HG03520 (cell line): ENCODE results near the gene FNDC1.
"Not testable (repeated sequence)": the region's sequence is repeated elsewhere in the genome, so short reads cannot be mapped to it uniquely, and the experiment has no call there.

Experiments
- ATAC-seq: cut with Tn5 transposase; IDR thresholded peaks from one replicate; pipeline ENCODE4 v1.9.1; 2021; ENCODE audit warnings: mild to moderate bottlenecking, moderate library complexity; ENCODE audit not compliant: unreplicated experiment

FNDC1 gene

DNA sequence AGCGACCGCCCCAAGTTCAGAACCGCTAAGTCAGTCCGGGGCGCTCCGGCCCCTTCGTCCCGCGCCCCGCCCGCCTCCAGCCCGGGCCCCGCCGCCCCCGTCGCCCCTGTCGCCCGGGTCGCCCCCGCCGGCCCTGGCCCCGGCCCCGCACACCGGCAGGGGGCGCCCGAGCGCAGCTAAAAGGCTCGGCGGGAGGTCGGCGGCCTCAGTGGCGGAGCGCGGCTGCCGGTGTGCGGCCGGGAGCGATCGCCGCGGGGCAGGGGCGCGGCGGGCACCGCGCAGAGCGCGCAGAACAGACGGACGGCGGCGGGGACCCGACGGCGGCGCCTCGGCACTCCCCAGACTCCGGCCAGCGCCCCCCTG, at the start of gene FNDC1:
Gene FNDC1, plus strand, starts transcription at position 208 of the 363 bp plus-strand sequence. CDS start 197 bp downstream, outside the sequence.
- no peak for ATAC-seq

DNA sequence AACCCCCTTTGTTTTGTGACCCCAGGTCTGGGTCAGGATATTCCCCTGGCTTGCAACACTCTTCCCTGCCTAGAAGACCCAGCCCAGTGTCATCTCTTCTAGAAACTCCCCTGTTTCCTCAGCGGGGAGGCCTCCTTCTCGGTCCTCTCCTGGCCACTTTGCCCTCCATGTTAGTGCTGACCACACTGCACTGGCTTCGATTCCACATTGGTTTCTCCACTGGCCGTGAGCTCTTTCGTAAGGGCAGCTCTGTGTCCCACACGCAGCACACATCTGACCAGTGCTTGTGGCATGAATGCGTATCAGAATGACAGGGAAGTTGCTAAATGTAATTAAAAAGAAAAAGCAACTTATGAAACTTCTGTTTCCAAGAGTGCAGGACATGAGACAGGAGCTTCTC, 49.4 kb upstream of the FNDC1 start:
- no peak for ATAC-seq

GRCh38 chr6:159121486-159121885, 47.7 kb upstream of the FNDC1 start:
- no peak for ATAC-seq

DNA sequence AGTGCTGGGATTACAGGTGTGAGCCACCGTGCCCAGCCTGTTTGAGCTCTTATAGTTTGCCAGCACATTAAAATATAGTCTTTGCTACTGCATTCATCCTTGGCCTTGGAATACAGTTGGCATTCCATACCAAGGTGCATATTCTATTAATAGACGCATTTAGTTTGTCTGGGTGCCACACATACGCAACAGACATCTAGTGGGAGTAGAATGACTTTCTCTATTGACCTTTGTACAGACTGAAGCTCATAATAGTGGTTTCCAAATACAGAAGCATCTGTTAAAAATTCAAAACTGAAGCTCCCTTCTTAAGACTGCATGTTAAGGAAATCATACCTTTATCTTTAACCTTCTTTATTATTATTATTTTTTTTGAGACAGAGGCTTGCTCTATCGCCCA, 46.7 kb upstream of the FNDC1 start:
- ATAC-seq: no peak

- ATAC-seq: not testable (repeated sequence)
Measured at GRCh38 chr6:159123831-159124230, 45.4 kb upstream of the FNDC1 start.

DNA sequence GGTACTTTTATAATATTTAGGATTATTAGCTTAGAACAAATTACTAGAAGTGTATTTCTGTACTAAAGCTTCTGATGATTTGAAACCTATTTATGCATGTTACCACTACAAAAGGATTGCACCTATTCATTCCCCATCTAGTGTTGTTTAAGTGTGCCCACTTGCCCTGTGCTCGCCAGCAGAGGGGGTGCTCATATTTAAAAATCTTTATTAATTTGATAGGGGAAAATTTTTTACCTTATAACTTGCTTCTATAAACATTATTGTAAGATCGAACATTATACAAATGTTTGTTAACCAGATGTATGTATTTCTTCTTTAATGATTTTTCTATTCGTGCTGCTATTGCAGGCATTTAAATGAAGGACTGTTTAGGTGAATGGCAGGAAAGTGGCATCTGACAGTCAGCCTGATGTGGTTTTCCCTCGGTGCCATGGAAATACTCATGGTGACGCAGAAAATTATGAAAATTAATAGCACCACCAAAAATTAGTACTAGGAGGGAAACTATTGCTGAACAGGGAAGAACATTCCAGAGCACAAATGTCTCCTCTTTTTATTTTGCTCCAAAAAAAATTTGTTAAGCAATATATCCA, 44.1 kb upstream of the FNDC1 start:
- ATAC-seq: no peak

- no peak for ATAC-seq
Measured at GRCh38 chr6:159125951-159126352, 43.2 kb upstream of the FNDC1 start.

DNA sequence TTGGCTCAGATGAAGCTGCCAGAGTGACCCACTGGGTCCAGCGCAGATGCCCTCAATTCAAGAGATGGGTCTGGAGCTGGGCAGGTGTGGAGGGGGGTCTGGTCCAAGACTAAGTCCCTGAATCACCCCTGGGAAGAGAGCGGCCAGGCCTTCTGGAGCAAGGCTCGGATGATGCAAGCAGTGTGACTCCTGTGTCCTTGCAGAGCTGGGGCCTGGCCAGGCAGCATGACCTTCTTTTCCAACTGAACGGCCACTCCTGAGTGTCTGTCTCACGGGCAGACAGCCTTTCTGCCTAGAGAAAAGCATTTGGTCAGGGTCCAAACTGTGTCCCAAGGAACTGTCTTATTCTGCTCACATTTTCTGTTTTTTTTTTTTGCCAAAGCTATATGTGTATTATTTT, 42.6 kb upstream of the FNDC1 start:
- ATAC-seq: no peak

GRCh38 chr6:159127701-159128100, 41.5 kb upstream of the FNDC1 start:
- ATAC-seq: no peak

DNA sequence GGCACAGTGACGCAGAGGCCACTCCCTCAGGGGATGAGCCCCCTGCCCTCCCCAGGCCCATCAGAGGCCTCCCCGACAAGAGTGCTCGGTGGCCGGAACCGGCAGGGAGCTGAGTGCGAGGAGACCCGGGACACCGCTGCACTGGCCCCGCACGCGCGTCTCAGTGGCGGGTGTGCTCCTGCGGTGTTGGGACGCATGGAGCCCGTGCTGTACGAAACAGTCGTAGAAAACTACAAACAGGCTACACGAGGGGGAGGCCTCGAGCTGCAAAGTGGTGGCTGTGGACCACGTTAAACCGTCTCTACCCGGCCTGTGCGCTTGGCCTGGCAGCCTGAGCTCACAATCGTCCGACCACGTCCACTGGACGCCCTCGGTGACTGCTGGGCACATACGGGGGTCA, 40.2 kb upstream of the FNDC1 start:
- ATAC-seq: no peak

GRCh38 chr6:159130846-159131245, 38.4 kb upstream of the FNDC1 start:
- ATAC-seq: no peak

DNA sequence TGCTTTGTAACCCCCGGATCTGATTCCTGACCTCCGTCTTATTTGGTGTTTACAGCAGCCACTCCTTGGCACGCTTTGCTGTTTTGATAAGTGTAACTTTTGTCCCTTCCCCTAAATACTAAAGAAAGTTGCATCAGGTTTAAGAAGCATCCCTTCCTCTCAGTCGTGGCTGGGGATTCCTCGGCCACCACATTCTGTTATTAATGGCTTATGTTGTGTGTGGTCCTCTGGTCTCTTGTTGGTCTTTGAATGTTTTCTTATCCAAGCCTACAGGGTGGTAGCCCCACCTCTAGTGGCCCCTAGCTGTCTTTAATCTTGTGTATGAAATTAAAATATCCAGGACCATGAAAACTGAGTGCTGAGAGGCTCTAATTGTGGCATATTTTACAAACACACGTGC, 37.5 kb upstream of the FNDC1 start:
- ATAC-seq: no peak

DNA sequence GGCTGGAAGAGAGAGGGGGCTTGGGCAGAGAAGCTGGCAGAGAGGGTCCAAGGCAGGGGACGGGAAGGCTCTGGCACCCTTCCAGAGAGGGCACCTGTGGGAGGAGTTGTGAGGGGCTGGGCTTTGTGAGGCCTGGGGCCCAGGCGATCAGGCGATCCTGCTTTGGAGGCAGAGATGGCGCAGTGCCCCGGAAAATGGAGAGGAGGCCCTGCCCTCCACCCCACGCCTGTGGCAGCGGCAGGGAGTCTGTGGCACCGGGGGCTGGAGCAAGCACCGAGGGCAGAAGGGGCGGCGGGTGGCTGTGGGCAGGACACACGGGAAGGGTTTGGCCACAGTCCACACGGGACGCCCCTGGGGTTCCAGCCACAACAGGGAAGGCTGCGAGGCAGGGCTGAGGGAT, 36.5 kb upstream of the FNDC1 start:
- no peak for ATAC-seq

DNA sequence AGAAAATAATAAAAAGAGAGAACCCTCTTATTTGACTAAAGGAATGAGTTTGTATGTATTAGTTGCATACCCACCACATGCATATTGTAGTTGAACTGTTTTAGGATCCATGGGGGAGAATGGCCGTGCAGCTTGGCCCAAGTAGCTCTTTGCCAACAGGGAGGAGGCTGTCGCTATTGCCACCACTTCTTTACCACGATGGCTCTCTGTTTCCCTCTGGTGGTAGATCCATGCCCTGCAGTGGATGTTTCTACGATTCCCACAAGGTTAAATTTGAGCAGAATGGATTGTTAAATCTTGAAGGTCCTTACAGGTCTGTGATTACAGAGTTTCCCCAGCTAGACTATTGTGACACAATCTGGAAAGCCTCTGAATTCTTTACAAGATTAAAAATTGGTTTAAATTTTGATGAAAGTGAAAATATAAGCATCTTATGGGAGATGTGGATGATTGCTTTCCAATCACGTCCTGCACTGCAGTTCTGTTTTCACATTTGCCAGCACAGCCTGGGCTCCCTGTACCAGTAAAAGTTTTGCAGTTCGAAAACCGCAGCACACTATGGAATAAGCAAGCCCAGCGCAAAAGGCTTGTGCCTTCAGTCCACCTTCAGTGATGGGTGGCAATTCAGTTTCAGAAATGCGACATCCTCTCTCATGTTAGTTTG, 34.4 kb upstream of the FNDC1 start:
- ATAC-seq: no peak

- ATAC-seq: no peak
Measured at GRCh38 chr6:159137676-159138075, 31.5 kb upstream of the FNDC1 start.

- no peak for ATAC-seq
Measured at GRCh38 chr6:159142531-159142930, 26.7 kb upstream of the FNDC1 start.

- ATAC-seq: no peak
Measured at GRCh38 chr6:159148641-159149040, 20.6 kb upstream of the FNDC1 start.

GRCh38 chr6:159149641-159150040, 19.6 kb upstream of the FNDC1 start:
- ATAC-seq: no peak

DNA sequence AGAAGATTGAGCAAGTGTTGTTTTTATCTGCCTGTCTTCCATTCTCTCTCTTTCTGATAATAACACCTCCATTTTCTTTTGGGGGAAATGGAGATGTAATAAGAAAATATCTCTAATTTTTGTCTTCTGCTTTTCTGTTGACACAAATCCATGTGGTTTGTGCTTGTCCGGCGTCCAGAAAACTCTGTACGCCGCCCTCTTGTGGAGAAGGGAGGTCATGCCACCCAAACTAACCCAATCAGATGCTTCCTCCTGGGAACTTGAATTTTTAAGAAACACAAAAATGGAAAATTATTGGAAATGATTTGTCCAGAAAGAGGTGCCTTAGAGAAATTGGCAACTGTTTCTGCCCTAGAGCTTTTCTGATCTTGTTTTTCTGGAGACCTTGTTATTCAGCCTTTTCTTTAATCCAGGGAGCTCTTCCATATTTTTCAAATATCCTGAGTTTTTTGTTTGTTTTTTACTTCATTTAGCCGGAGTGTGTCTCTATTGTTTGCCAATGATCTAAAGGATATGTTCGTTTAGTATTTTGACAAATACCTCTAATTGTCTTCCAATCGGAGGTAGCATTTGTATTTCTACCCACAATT, 17.8 kb upstream of the FNDC1 start:
- ATAC-seq: no peak

DNA sequence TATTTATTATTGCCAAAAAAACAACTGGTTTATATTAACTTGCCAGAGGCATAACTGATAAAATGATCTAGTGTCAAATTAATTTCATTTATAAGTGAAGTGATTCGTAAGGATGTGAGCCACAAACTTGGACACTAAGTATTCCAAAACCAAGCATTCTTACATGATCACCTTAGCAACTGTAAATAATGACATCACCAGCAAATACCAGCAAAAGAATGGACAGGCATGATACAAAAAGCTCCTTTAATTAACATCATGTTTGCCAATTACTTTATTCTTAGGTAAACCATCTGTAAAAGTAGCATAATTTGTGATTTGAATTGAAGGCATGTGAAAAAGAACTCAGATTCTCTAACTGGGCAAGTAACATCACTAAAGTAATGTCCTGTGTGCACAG, 17.2 kb upstream of the FNDC1 start:
- ATAC-seq: no peak

GRCh38 chr6:159152782-159153181, 16.4 kb upstream of the FNDC1 start:
- ATAC-seq: no peak

- no peak for ATAC-seq
Measured at GRCh38 chr6:159155679-159156078, 13.5 kb upstream of the FNDC1 start.

DNA sequence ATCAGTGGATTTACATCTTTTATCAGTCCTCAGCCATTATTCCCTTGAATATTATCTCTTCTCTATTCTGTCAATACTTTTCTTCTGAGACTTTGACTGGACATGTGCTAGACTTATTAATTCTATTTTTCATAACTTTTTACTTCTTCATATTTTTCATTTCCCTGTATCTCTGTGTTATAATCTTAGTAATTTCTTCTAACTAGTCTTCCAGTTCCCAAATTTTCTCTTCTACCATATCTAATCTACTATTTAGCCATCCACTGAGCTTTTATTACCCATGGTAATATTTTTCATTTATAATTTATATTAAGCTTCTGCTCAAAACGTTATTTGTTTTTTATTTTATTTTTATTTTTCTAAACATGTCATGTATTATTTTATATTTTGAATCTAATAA, 13.1 kb upstream of the FNDC1 start:
- ATAC-seq: no peak
